A549 (cell line): ENCODE data around the gene SMIM29. TPM values are rescaled to one million over a fixed set of nuclear protein-coding genes. Genes with fewer than 3 reads are reported as not detected.

Source experiments
- ATAC-seq, 2 experiments: fragments of 200-7000 bp in 1 of 2; fragments of >200 bp in 1 of 2; cut with Nextera tagmentation in 1 of 2; cut with Tn5 transposase in 1 of 2; 3 replicates each; pipeline versions ENCODE4 v1.8.0 to v1.9.1; 2018 to 2020; ENCODE audit warnings: mild to moderate bottlenecking in 1 of 2, moderate library complexity in 1 of 2
- CTCF ChIA-PET: fragments of 300-600 bp; sonication (Branson Sonifier 250); formaldehyde crosslinking; extraction: SDS; loops from one replicate; lab custom pipeline; 2021; ENCODE audit warnings: antibody characterized with exemption, inconsistent platforms; lab: Yijun Ruan, JAX
- POLR2A ChIA-PET: fragments of 350-600 bp; formaldehyde crosslinking; extraction: SDS; loops from one replicate; lab custom pipeline; 2021; ENCODE audit warnings: antibody characterized with exemption, inconsistent platforms; lab: Yijun Ruan, JAX
- DNase-seq, 2 experiments: peaks; one replicate each; pipeline versions ENCODE4 v3.0.0 to v3.0.0-alpha.2; 2011 to 2016; ENCODE audit warnings: low read depth in 1 of 2, low spot score in 1 of 2
- FAIRE-seq: peaks from 2 replicates; lab custom pipeline; 2011; peaks lifted over from hg19 to GRCh38; lab: Jason Lieb, UNC
- H3K27ac ChIP-seq, 2 experiments: fragments of >200 bp; sonication (Bioruptor Twin); formaldehyde crosslinking; 3 replicates each; pipeline ENCODE4 v1.5.1; 2016 to 2017
- H3K4me1 ChIP-seq: fragments of >200 bp; sonication (Bioruptor Twin); formaldehyde crosslinking; 3 replicates; pipeline ENCODE4 v1.6.1; 2016
- H3K4me2 ChIP-seq: fragments of >200 bp; sonication (Bioruptor Twin); formaldehyde crosslinking; 3 replicates; pipeline ENCODE4 v1.6.1; 2016
- H3K4me3 ChIP-seq: fragments of >200 bp; sonication (Bioruptor Twin); formaldehyde crosslinking; 3 replicates; pipeline ENCODE4 v1.5.1; 2016
- H3K9me3 ChIP-seq: fragments of >200 bp; sonication (Bioruptor Twin); formaldehyde crosslinking; 3 replicates; pipeline ENCODE4 v1.6.1; 2016
- ATOH8 ChIP-seq: fragments of 250-450 bp; sonication (Bioruptor Pico); IDR thresholded peaks from 2 replicates; pipeline ENCODE4 v1.5.0; 2020; ENCODE audit warnings: low read depth, mild to moderate bottlenecking, moderate library complexity
- EHMT2 ChIP-seq: fragments of 200-600 bp; sonication (generic); IDR thresholded peaks from 2 replicates; pipeline ENCODE4 v1.6.1; 2016; ENCODE audit warnings: antibody characterized with exemption, low read depth, mild to moderate bottlenecking, moderate library complexity
- FOSL2 ChIP-seq, 2 experiments: fragments of 450-650 bp in 1 of 2; fragments of >200 bp in 1 of 2; sonication (Bioruptor Twin) in 1 of 2; formaldehyde crosslinking; IDR thresholded peaks; 2 replicates each; pipeline versions ENCODE4 v1.5.0 to v1.6.1; 2016 to 2020; ENCODE audit warnings: mild to moderate bottlenecking in 1 of 2, moderate library complexity in 1 of 2
- HES2 ChIP-seq: fragments of >200 bp; sonication (Bioruptor Twin); formaldehyde crosslinking; IDR thresholded peaks from 2 replicates; pipeline ENCODE4 v1.6.1; 2016
- HOXA7 ChIP-seq: fragments of 250-450 bp; sonication (Bioruptor Pico); IDR thresholded peaks from 2 replicates; pipeline ENCODE4 v1.5.0; 2020; ENCODE audit warnings: mild to moderate bottlenecking, moderate library complexity
- MAFK ChIP-seq: fragments of 450-650 bp; IDR thresholded peaks from 2 replicates; pipeline ENCODE4 v1.6.1; 2014; ENCODE audit not compliant: partially characterized antibody
- NFE2L2 ChIP-seq: fragments of 150-350 bp; conservative IDR thresholded peaks from 2 replicates; pipeline ENCODE4 v1.6.1; 2014; ENCODE audit warnings: low read length
- NPAS2 ChIP-seq: fragments of 250-450 bp; sonication (Bioruptor Pico); IDR thresholded peaks from 2 replicates; pipeline ENCODE4 v1.8.0; 2022; ENCODE audit warnings: mild to moderate bottlenecking, moderate library complexity, borderline replicate concordance
- POLR2AphosphoS2 ChIP-seq: conservative IDR thresholded peaks from 2 replicates; pipeline ENCODE4 v1.6.1; 2012; ENCODE audit warnings: low read length, improper control_type of control experiment, inconsistent platforms
- RAD21 ChIP-seq, 2 experiments: fragments of >200 bp in 1 of 2; sonication (Bioruptor Twin) in 1 of 2; formaldehyde crosslinking in 1 of 2; IDR thresholded peaks in 1 of 2; conservative IDR thresholded peaks in 1 of 2; 2 replicates in 1 of 2; 3 replicates in 1 of 2; pipeline ENCODE4 v1.6.1; 2012 to 2018; ENCODE audit warnings: inconsistent platforms in 1 of 2
- RARB ChIP-seq: fragments of 250-450 bp; sonication (Bioruptor Pico); IDR thresholded peaks from 2 replicates; pipeline ENCODE4 v1.8.0; 2021; ENCODE audit warnings: mild to moderate bottlenecking, moderate library complexity
- ZSCAN20 ChIP-seq: fragments of 250-450 bp; sonication (Bioruptor Pico); IDR thresholded peaks from 2 replicates; pipeline ENCODE4 v1.8.0; 2022; ENCODE audit warnings: mild to moderate bottlenecking, moderate library complexity
- WGBS: methylation state at CpG from one replicate; pipeline ENCODE4 v1.1.6; 2017; ENCODE audit errors: missing lambda C conversion rate; 5-methylcytosine and 5-hydroxymethylcytosine counted together
- polyA plus RNA-seq, 4 experiments: library from polyadenylated mRNA; depleted of rRNA in 3 of 4; stranded (reverse); fragments of >200 nt; fragmentation: RNase III in 1 of 4; extraction: RNeasy Plus Mini Kit Qiagen cat#74134 plus additional on column Dnase treatment in 1 of 4; gene quantifications; 2 replicates in 3 of 4; 3 replicates in 1 of 4; pipeline ENCODE4 v1.2.3, GENCODE V29; 2011 to 2017
- TF ChIP-seq, protein P1 (sequence below): fragments of 200-600 bp; sonication (generic); IDR thresholded peaks from 2 replicates; pipeline ENCODE4 v1.6.1; 2016; ENCODE audit warnings: antibody characterized with exemption, mild to moderate bottlenecking, moderate library complexity
- TF ChIP-seq, protein P2 (sequence below): fragments of >200 bp; sonication (Bioruptor Twin); formaldehyde crosslinking; IDR thresholded peaks from 3 replicates; pipeline ENCODE4 v1.5.1; 2016

SMIM29 gene
- polyA plus RNA-seq, 2 of the 4 experiments (the other 2 are of a cell fraction) = 8.1 to 15.4 TPM

- Histone ChIP-seq H3K4me3 (no peak overlapping the region), H3K4me1 (peaks cover 23% of the 10 kb centered on the region)
- POLR2A ChIA-PET = no interaction called here
- WGBS = 93% methylated on average over 15 of the region's 17 CpGs
- CTCF ChIA-PET = interaction anchor here (0.9 to 4.7 kb wide), 2 partner anchors 25 to 36 kb away, joined by 3 to 18 read pairs; no protein-coding TSS in a partner anchor
- TF ChIP-seq HOXA7 = no peak
- TF ChIP-seq EHMT2 = no peak
- TF ChIP-seq POLR2AphosphoS2 = no peak
- no peak for TF ChIP-seq NFE2L2
- no peak for TF ChIP-seq MAFK
- TF ChIP-seq NPAS2 = no peak
- no peak for TF ChIP-seq RARB (CRISPR knock-in tag)
- no peak for TF ChIP-seq FOSL2 (IDR thresholded peaks at IDR 0.05)
- TF ChIP-seq FOSL2 (CRISPR knock-in tag; IDR thresholded peaks at IDR 0.05) = no peak
- no peak for TF ChIP-seq ATOH8 (CRISPR knock-in tag)
- TF ChIP-seq, protein P1, sequence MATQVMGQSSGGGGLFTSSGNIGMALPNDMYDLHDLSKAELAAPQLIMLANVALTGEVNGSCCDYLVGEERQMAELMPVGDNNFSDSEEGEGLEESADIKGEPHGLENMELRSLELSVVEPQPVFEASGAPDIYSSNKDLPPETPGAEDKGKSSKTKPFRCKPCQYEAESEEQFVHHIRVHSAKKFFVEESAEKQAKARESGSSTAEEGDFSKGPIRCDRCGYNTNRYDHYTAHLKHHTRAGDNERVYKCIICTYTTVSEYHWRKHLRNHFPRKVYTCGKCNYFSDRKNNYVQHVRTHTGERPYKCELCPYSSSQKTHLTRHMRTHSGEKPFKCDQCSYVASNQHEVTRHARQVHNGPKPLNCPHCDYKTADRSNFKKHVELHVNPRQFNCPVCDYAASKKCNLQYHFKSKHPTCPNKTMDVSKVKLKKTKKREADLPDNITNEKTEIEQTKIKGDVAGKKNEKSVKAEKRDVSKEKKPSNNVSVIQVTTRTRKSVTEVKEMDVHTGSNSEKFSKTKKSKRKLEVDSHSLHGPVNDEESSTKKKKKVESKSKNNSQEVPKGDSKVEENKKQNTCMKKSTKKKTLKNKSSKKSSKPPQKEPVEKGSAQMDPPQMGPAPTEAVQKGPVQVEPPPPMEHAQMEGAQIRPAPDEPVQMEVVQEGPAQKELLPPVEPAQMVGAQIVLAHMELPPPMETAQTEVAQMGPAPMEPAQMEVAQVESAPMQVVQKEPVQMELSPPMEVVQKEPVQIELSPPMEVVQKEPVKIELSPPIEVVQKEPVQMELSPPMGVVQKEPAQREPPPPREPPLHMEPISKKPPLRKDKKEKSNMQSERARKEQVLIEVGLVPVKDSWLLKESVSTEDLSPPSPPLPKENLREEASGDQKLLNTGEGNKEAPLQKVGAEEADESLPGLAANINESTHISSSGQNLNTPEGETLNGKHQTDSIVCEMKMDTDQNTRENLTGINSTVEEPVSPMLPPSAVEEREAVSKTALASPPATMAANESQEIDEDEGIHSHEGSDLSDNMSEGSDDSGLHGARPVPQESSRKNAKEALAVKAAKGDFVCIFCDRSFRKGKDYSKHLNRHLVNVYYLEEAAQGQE = no peak
- TF ChIP-seq ZSCAN20 = no peak
- no peak for TF ChIP-seq RAD21 (conservative IDR thresholded peaks at IDR 0.05 in 1 of 2, IDR thresholded peaks at IDR 0.05 in 1 of 2)
- TF ChIP-seq, all 56 proteins: peak for 0
- Histone ChIP-seq H3K4me2 (no peak overlapping the region), H3K27ac (no peak overlapping the region), H3K9me3 (no peaks in the 10 kb centered on the region)
- DNase-seq = no peak
- no peak for FAIRE-seq
- no peak for ATAC-seq
These were observed 17.1 kb downstream of the SMIM29 start for GRCh38 chr6:34231566-34232336.

DNA sequence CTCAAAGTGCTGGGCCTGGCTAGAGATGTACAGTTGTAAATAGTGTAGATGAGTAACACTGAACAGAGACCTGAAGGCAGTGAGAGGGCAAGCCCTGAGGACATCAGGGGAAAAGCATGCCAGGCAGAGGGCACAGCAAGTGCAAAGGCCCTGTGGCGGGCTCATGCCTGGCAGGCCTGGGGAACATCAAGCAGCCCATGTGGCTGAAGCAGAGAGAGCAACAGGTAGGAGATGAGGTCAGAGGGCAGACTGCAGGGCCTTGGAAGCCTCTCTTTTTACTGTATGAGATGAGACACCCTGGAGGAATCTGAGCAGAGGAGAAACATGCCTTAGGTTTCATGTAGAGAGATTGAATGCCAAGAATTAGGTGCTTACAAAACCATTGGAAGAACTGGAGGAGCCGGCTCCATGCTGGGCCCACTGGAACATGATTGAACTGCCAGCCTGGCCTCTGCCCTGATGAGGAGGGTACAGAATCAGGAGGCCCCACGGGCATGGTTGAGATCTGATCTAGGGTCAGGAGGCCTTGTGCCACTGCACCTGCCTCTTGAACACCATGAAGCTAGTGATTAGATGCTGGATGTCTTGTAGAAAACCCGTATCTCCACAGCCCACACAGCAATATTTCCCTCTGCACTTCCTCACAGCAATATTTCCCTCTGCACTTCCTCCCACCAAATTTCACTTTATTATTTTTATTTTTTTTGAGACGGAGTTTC is 18.0 kb downstream of the SMIM29 start:
- H3K4me1 ChIP-seq = peaks cover 17% of the 10 kb centered on the region
- WGBS = 90% methylated on average over 5 of the region's 5 CpGs
- DNase-seq (no peak), FAIRE-seq (no peak), ATAC-seq (no peak)
- CTCF ChIA-PET = interaction anchor here (1.5 to 4.7 kb wide), 2 partner anchors 35 to 184 kb away, joined by 4 to 18 read pairs; no protein-coding TSS in a partner anchor
- no peak overlapping the region for H3K4me2 ChIP-seq
- no peak overlapping the region for H3K27ac ChIP-seq
- H3K4me3 ChIP-seq = no peak overlapping the region
- no peaks in the 10 kb centered on the region for H3K9me3 ChIP-seq
- POLR2A ChIA-PET = no interaction called here
- TF ChIP-seq, protein P2, sequence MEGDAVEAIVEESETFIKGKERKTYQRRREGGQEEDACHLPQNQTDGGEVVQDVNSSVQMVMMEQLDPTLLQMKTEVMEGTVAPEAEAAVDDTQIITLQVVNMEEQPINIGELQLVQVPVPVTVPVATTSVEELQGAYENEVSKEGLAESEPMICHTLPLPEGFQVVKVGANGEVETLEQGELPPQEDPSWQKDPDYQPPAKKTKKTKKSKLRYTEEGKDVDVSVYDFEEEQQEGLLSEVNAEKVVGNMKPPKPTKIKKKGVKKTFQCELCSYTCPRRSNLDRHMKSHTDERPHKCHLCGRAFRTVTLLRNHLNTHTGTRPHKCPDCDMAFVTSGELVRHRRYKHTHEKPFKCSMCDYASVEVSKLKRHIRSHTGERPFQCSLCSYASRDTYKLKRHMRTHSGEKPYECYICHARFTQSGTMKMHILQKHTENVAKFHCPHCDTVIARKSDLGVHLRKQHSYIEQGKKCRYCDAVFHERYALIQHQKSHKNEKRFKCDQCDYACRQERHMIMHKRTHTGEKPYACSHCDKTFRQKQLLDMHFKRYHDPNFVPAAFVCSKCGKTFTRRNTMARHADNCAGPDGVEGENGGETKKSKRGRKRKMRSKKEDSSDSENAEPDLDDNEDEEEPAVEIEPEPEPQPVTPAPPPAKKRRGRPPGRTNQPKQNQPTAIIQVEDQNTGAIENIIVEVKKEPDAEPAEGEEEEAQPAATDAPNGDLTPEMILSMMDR = no peak
- no peak for TF ChIP-seq HES2
- TF ChIP-seq, protein P1 = no peak
